Nephron progenitor cell (in vitro differentiated cells): ENCODE measurements around the gene RCCD1.
"Not testable (repeated sequence)": the region's sequence is repeated elsewhere in the genome, so short reads cannot be mapped to it uniquely, and the experiment has no call there.

ENCODE experiments used
- DNase-seq: peaks from one replicate; pipeline ENCODE4 v3.0.0; 2021
- H3K27ac Mint-ChIP-seq: 2 replicates; pipeline ENCODE4 v1.8.0; 2021; ENCODE audit warnings: mild to moderate bottlenecking, moderate library complexity, mixed read lengths
- H3K27me3 Mint-ChIP-seq: 2 replicates; pipeline ENCODE4 v1.8.0; 2021; ENCODE audit warnings: mild to moderate bottlenecking, low read depth, mixed read lengths; ENCODE audit not compliant: poor library complexity
- H3K36me3 Mint-ChIP-seq: 2 replicates; pipeline ENCODE4 v1.8.0; 2021; ENCODE audit warnings: low read depth, mixed read lengths
- H3K4me1 Mint-ChIP-seq: 2 replicates; pipeline ENCODE4 v1.8.0; 2021; ENCODE audit warnings: mixed read lengths
- H3K4me3 Mint-ChIP-seq: 2 replicates; pipeline ENCODE4 v1.8.0; 2021; ENCODE audit warnings: mild to moderate bottlenecking, moderate library complexity, mixed read lengths
- H3K9me3 Mint-ChIP-seq: 2 replicates; pipeline ENCODE4 v1.8.0; 2021; ENCODE audit warnings: mild to moderate bottlenecking, moderate library complexity, mixed read lengths
- CTCF ChIP-seq: fragments of 200-600 bp; sonication (generic); IDR thresholded peaks from 2 replicates; pipeline ENCODE4 v1.5.0; 2021; ENCODE audit warnings: antibody characterized with exemption

Gene RCCD1

GRCh38 chr15:90924375-90924774 lies 30.3 kb upstream of the RCCD1 start:
- H3K36me3 Mint-ChIP-seq, result peaks cover 13% of the 10 kb centered on the region
- no peaks in the 10 kb centered on the region for H3K9me3 Mint-ChIP-seq
- H3K27me3 Mint-ChIP-seq, result peaks cover 4% of the 10 kb centered on the region
- no peak overlapping the region for H3K4me3 Mint-ChIP-seq
- no peak for DNase-seq
- TF ChIP-seq CTCF, result no peak
- H3K4me1 Mint-ChIP-seq, result no peaks in the 10 kb centered on the region
- no peak overlapping the region for H3K27ac Mint-ChIP-seq

- not testable (repeated sequence) for H3K36me3 Mint-ChIP-seq, H3K9me3 Mint-ChIP-seq, H3K27me3 Mint-ChIP-seq, DNase-seq, H3K4me3 Mint-ChIP-seq, H3K27ac Mint-ChIP-seq
- H3K4me1 Mint-ChIP-seq, result peaks cover 12% of the 10 kb centered on the region
These were observed 27.9 kb upstream of the RCCD1 start for GRCh38 chr15:90926766-90927165.

GRCh38 chr15:90928106-90928505 lies 26.6 kb upstream of the RCCD1 start:
- H3K27me3 Mint-ChIP-seq, result not testable (repeated sequence)

GRCh38 chr15:90929246-90930019 lies 25.3 kb upstream of the RCCD1 start:
- H3K27ac Mint-ChIP-seq, result no peak overlapping the region
- H3K36me3 Mint-ChIP-seq, result no peaks in the 10 kb centered on the region
- peaks cover 15% of the 10 kb centered on the region for H3K27me3 Mint-ChIP-seq
- no peak for DNase-seq
- peak overlapping the region; percentile 15 for H3K4me3 Mint-ChIP-seq
- TF ChIP-seq CTCF, result no peak
- peaks cover 25% of the 10 kb centered on the region for H3K4me1 Mint-ChIP-seq
- no peaks in the 10 kb centered on the region for H3K9me3 Mint-ChIP-seq

More at GRCh38 chr15:90928106-90928505, 26.6 kb upstream of the RCCD1 start:
- H3K36me3 Mint-ChIP-seq, DNase-seq, H3K27ac Mint-ChIP-seq, H3K4me3 Mint-ChIP-seq, H3K9me3 Mint-ChIP-seq: not testable (repeated sequence)
- H3K4me1 Mint-ChIP-seq, result peaks cover 19% of the 10 kb centered on the region

- peaks cover 32% of the 10 kb centered on the region for H3K4me1 Mint-ChIP-seq
- peak overlapping the region; percentile 95 for H3K4me3 Mint-ChIP-seq
- no peak for DNase-seq
- H3K36me3 Mint-ChIP-seq, result no peaks in the 10 kb centered on the region
- peaks cover 15% of the 10 kb centered on the region for H3K27me3 Mint-ChIP-seq
- no peaks in the 10 kb centered on the region for H3K9me3 Mint-ChIP-seq
- H3K27ac Mint-ChIP-seq, result no peak overlapping the region
- TF ChIP-seq CTCF, result no peak
These were observed 23.7 kb upstream of the RCCD1 start for GRCh38 chr15:90930861-90931574.

GRCh38 chr15:90931575-90931827 lies 23.2 kb upstream of the RCCD1 start:
- Mint-ChIP-seq H3K4me1 (peaks cover 37% of the 10 kb centered on the region), H3K27ac (no peak overlapping the region), H3K36me3 (peaks cover 5% of the 10 kb centered on the region), H3K9me3 (no peaks in the 10 kb centered on the region), H3K27me3 (peaks cover 15% of the 10 kb centered on the region), H3K4me3 (peak overlapping the region; percentile 95)
- no peak for TF ChIP-seq CTCF
- no peak for DNase-seq
